Panc1 (cell line): ENCODE data around the gene NARS2. TPM values are rescaled to one million over a fixed set of nuclear protein-coding genes. Genes with fewer than 3 reads are reported as not detected.

Experiments
- ATAC-seq: fragments of 200-7000 bp; cut with Tn5 transposase; 2 replicates; pipeline ENCODE4 v1.9.1; 2020; ENCODE audit warnings: mild to moderate bottlenecking, moderate library complexity
- BruUV-seq: library from RNA; stranded (reverse); fragments of 400-500 nt; replicated peaks from 2 replicates; lab custom pipeline; 2021; lab: Mats Ljungman, UMichigan
- CTCF ChIA-PET: fragments of 300-600 bp; sonication (Branson Sonifier 250); formaldehyde crosslinking; loops from one replicate; lab custom pipeline; 2022; ENCODE audit warnings: antibody characterized with exemption; lab: Charles Lee
- POLR2A ChIA-PET: fragments of 300-600 bp; sonication (Branson Sonifier 250); formaldehyde crosslinking; loops from one replicate; lab custom pipeline; 2022; ENCODE audit warnings: antibody characterized with exemption; lab: Charles Lee
- DNase-seq: peaks from one replicate; pipeline ENCODE4 v3.0.0-alpha.2; 2010; ENCODE audit warnings: low read depth, low spot score
- H3K27ac ChIP-seq: 2 replicates; pipeline ENCODE4 v1.5.1; 2011; ENCODE audit warnings: mild to moderate bottlenecking, low read length, inconsistent platforms
- H3K27me3 ChIP-seq: fragments of 200-500 bp; sonication (Bioruptor generic); 2 replicates; pipeline ENCODE4 v1.6.0; 2014; ENCODE audit warnings: low read length, inconsistent platforms; ENCODE audit not compliant: control insufficient read depth, insufficient read depth
- H3K36me3 ChIP-seq: fragments of 200-500 bp; sonication (Bioruptor generic); 2 replicates; pipeline ENCODE4 v1.5.1; 2014; ENCODE audit warnings: inconsistent platforms, mild to moderate bottlenecking, low read length, moderate library complexity; ENCODE audit not compliant: control insufficient read depth, insufficient read depth
- H3K4me1 ChIP-seq: 2 replicates; pipeline ENCODE4 v1.5.1; 2011; ENCODE audit warnings: inconsistent platforms, mild to moderate bottlenecking, low read length, moderate library complexity; ENCODE audit not compliant: control insufficient read depth, insufficient read depth
- H3K4me3 ChIP-seq, 2 experiments: 2 replicates each; pipeline ENCODE4 v1.5.1; 2011 to 2012; ENCODE audit warnings: low read depth in 2 of 2, low read length in 2 of 2, mild to moderate bottlenecking in 2 of 2, inconsistent platforms in 1 of 2, moderate library complexity in 1 of 2
- H3K9me3 ChIP-seq: fragments of 200-500 bp; sonication (Bioruptor generic); 2 replicates; pipeline ENCODE4 v1.5.1; 2014; ENCODE audit warnings: low read depth, mild to moderate bottlenecking, inconsistent platforms, low read length, moderate library complexity; ENCODE audit not compliant: control insufficient read depth, insufficient read depth
- POLR2AphosphoS5 ChIP-seq: IDR thresholded peaks from 2 replicates; pipeline ENCODE4 v1.6.1; 2012; ENCODE audit warnings: mild to moderate bottlenecking, low read depth, low read length, moderate library complexity
- SIN3A ChIP-seq: IDR thresholded peaks from 2 replicates; pipeline ENCODE4 v1.6.1; 2012; ENCODE audit warnings: low read depth, mild to moderate bottlenecking, low read length, moderate library complexity, borderline replicate concordance; ENCODE audit not compliant: insufficient read depth
- TCF7L2 ChIP-seq: IDR thresholded peaks from 2 replicates; pipeline ENCODE4 v1.6.1; 2011; ENCODE audit warnings: mild to moderate bottlenecking, low read depth, low read length, inconsistent platforms
- in situ Hi-C: cut with HindIII; loops from 2 replicates; pipeline ENCODE4 v1.10.0; 2016; ENCODE audit warnings: low sequenced_read_pairs, low pct_unique_long_range_greater_than_20kb
- intact Hi-C: fragments of 100-400 bp; cut with micrococcal nuclease; formaldehyde crosslinking; loops from one replicate; pipeline ENCODE4 v1.10.0; 2022; ENCODE audit not compliant: unreplicated experiment
- total RNA-seq: library from RNA; stranded (reverse); gene quantifications from one replicate; pipeline ENCODE4 v1.2.1, GENCODE V29; 2021; ENCODE audit not compliant: unreplicated experiment
- TF ChIP-seq, protein P1 (sequence below): fragments of 450-650 bp; IDR thresholded peaks from 2 replicates; pipeline ENCODE4 v1.5.1; 2017; ENCODE audit warnings: mild to moderate bottlenecking
- TF ChIP-seq, protein P2 (sequence below), 2 experiments: IDR thresholded peaks; 2 replicates each; pipeline ENCODE4 v1.6.1; 2011 to 2012; ENCODE audit warnings: low read depth in 2 of 2, control low read depth in 1 of 2, low read length in 1 of 2, mild to moderate bottlenecking in 1 of 2, moderate library complexity in 1 of 2; ENCODE audit not compliant: insufficient read depth in 1 of 2

NARS2 gene
- total RNA-seq, 1 experiment from 2014 or later = 29.8 TPM

DNA sequence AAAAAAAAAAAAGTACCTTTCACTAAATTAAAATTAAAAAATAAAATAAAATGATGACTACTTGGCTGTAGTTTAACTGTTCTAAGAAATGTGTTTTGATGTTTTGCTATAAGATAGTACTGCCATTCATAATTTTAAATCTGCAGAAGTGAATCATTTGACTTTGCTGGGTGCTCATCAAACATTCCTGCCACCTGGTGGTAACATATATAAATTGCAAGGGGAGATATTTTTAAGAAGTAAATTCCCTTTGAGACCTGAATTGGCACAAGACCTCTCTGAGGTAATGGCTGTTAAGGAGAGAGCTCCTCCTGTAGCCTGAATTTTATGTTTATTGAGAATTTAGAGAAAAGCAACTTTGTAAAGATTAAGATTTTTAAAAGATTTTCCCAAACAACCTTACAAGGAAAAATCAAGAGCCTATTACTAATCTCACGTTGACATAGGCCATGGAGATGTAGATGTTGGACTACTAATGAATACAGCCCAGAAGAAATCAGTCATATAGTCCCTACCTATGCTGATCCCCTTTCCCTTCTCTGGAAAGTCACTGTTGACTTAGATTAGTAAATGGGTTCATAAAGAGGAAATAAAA, 11.9 kb upstream of the NARS2 start:
- H3K36me3 ChIP-seq = no peaks in the 10 kb centered on the region
- ChIA-PET CTCF (interaction anchor here (0.7 to 1.4 kb wide), 3 partner anchors 12 to 276 kb away, joined by 4 to 5 read pairs (median 4); partner anchors contain the start of gene NARS2), POLR2A (no interaction called here)
- DNase-seq (no peak), ATAC-seq (no peak)
- H3K4me3 ChIP-seq = no peak overlapping the region
- in situ Hi-C loops (no loop called here), intact Hi-C loops (no loop called here)
- TF ChIP-seq, protein P1, sequence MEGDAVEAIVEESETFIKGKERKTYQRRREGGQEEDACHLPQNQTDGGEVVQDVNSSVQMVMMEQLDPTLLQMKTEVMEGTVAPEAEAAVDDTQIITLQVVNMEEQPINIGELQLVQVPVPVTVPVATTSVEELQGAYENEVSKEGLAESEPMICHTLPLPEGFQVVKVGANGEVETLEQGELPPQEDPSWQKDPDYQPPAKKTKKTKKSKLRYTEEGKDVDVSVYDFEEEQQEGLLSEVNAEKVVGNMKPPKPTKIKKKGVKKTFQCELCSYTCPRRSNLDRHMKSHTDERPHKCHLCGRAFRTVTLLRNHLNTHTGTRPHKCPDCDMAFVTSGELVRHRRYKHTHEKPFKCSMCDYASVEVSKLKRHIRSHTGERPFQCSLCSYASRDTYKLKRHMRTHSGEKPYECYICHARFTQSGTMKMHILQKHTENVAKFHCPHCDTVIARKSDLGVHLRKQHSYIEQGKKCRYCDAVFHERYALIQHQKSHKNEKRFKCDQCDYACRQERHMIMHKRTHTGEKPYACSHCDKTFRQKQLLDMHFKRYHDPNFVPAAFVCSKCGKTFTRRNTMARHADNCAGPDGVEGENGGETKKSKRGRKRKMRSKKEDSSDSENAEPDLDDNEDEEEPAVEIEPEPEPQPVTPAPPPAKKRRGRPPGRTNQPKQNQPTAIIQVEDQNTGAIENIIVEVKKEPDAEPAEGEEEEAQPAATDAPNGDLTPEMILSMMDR = peak; percentile 80
- TF ChIP-seq TCF7L2 (no peak), POLR2AphosphoS5 (no peak), SIN3A (no peak)
- TF ChIP-seq, protein P2, sequence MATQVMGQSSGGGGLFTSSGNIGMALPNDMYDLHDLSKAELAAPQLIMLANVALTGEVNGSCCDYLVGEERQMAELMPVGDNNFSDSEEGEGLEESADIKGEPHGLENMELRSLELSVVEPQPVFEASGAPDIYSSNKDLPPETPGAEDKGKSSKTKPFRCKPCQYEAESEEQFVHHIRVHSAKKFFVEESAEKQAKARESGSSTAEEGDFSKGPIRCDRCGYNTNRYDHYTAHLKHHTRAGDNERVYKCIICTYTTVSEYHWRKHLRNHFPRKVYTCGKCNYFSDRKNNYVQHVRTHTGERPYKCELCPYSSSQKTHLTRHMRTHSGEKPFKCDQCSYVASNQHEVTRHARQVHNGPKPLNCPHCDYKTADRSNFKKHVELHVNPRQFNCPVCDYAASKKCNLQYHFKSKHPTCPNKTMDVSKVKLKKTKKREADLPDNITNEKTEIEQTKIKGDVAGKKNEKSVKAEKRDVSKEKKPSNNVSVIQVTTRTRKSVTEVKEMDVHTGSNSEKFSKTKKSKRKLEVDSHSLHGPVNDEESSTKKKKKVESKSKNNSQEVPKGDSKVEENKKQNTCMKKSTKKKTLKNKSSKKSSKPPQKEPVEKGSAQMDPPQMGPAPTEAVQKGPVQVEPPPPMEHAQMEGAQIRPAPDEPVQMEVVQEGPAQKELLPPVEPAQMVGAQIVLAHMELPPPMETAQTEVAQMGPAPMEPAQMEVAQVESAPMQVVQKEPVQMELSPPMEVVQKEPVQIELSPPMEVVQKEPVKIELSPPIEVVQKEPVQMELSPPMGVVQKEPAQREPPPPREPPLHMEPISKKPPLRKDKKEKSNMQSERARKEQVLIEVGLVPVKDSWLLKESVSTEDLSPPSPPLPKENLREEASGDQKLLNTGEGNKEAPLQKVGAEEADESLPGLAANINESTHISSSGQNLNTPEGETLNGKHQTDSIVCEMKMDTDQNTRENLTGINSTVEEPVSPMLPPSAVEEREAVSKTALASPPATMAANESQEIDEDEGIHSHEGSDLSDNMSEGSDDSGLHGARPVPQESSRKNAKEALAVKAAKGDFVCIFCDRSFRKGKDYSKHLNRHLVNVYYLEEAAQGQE (IDR thresholded peaks at IDR 0.05; ENCODE audit: insufficient read depth in 1 of 2, low read depth in 2 of 2, low read length in 1 of 2) = no peak
- H3K9me3 ChIP-seq = peaks cover 20% of the 10 kb centered on the region
- no TSS peak for BruUV-seq
- no peaks in the 10 kb centered on the region for H3K4me1 ChIP-seq
- peaks cover 9% of the 10 kb centered on the region; the same call in 1 of the 2 replicates for H3K27me3 ChIP-seq
- no peak overlapping the region for H3K27ac ChIP-seq

DNA sequence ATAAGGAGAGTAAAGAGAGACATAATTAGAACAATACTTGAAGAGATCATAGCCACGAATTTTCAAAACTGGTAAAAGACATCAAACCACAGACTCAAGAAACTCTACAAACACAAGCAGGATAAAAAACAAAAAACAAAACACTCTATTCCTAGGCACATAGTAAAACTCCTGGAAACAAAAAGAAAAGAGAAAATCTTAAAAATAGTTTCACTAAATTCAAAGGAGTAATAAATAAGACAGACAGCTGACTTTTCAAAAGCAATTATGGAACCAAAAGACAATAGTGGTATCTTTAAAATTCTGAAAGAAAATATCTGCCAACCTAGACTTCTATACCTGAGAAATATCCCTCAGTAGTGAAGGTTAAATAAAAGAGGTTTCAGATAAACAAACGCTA, 9.2 kb upstream of the NARS2 start:
- TF ChIP-seq, protein P2 (IDR thresholded peaks at IDR 0.05; ENCODE audit: insufficient read depth in 1 of 2, low read depth in 2 of 2, low read length in 1 of 2) = no peak
- TF ChIP-seq POLR2AphosphoS5 (no peak), SIN3A (no peak), TCF7L2 (no peak)
- TF ChIP-seq, protein P1 = no peak
- no TSS peak for BruUV-seq
- Histone ChIP-seq H3K27ac (no peak overlapping the region), H3K36me3 (no peaks in the 10 kb centered on the region), H3K9me3 (peaks cover 20% of the 10 kb centered on the region), H3K4me3 (no peak overlapping the region), H3K4me1 (no peaks in the 10 kb centered on the region), H3K27me3 (peaks cover 7% of the 10 kb centered on the region; the same call in 1 of the 2 replicates)
- ChIA-PET CTCF (no interaction called here), POLR2A (no interaction called here)
- DNase-seq (no peak), ATAC-seq (no peak)
- intact Hi-C loops = no loop called here
- in situ Hi-C loops = no loop called here
